Upper lobe of left lung (tissue), 4 donors: ENCODE measurements around the gene SLC2A4RG.

ENCODE experiments used
- CTCF ChIP-seq, 6 experiments: fragments of 450-650 bp in 4 of 6; fragments of 200-600 bp in 2 of 6; sonication (generic) in 2 of 6; IDR thresholded peaks; one replicate each; pipeline ENCODE4 v1.5.1; 2016 to 2019; ENCODE audit warnings: antibody characterized with exemption in 6 of 6
- POLR2A ChIP-seq, 4 donors: fragments of 450-650 bp; IDR thresholded peaks; one replicate each; pipeline ENCODE4 v1.5.1; 2016 to 2017; ENCODE audit warnings: antibody characterized with exemption in 4 of 4, mild to moderate bottlenecking in 2 of 4

GRCh38 chr20:63754008-63754407, 14.4 kb downstream of the SLC2A4RG start:
- no peak for TF ChIP-seq CTCF (IDR thresholded peaks at IDR 0.05)
- TF ChIP-seq POLR2A (IDR thresholded peaks at IDR 0.05): no peak
